GM04504 (cell line): ENCODE measurements around the gene MVD.

ENCODE experiments used
- DNase-seq: peaks from one replicate; pipeline ENCODE4 v3.0.0-alpha.2; 2012; ENCODE audit warnings: low read depth

Gene MVD

DNA sequence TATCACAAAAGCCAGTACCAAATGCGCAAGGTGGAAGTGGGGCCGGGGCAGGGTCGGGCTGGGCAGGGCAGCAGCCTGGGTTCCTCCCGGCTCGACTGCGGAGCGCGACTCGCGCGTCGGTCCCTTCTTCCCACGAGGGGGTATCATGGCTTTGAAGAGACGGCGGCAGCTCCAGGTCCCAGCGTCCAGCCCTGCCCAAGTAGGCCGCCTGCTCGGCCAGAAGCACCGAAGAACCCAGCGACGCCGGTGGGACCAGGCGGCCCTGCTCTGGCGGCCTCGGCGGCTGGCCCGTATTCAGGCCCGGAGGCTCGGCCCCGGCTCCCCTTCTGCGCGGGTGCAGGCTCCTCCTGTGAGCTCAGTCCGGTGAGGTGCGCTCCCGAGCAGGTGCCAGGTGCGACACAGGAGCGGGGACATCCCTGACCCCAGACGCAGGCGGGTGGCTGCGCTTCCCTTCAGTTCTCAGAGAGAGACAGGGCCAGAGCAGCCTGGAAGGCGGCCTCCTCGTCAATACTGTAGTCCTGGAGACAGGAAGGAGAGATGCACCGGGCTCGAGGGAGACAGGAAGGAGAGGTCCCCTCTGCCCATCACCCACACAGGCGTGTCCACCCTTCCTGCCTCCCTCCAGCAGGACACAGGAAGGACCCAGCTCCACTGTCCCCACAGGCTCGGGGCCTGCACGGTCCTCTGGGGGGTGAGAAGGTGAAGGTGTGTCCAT, 34.4 kb upstream of the MVD start:
- no peak for DNase-seq

DNA sequence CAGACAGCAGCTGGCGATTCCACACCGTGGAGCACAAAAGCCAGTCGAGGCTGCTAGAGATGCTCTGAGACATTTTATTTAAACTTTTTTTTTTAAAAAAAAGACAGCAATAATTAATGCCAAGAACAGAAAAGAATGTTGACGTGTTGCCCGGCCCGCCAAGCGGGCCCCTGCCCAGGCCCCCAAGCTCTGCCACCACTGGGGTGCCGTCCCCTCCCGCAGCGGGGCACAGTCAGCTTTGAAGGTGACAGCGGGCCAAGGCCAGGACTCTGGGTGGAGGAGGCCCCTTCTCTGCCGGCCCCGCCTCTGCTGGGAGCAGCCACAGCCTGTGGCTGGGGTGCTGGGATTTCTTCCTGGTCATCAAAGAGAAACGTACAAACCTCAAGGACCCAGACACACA, 33.5 kb upstream of the MVD start:
- DNase-seq: no peak

DNA sequence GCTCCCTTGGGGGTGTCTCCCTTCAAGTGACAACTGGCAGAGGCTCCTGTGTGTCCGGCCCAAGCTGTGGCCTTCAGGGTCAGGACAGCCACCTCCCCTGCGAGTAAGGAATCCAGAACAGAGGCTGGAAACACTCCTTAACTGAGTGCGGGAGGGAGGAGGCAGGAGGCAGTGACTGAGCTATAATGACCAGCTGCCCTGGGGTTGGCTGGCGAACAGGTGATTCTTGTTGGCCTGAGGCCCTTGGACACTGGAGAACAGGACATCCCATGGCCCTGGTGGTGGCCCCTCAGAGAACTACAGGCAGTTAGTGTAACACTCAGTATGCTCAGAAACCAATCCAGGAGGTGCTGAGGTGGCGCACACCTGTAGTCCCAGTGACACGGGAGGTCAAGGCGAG, 32.9 kb upstream of the MVD start:
- DNase-seq: no peak

DNA sequence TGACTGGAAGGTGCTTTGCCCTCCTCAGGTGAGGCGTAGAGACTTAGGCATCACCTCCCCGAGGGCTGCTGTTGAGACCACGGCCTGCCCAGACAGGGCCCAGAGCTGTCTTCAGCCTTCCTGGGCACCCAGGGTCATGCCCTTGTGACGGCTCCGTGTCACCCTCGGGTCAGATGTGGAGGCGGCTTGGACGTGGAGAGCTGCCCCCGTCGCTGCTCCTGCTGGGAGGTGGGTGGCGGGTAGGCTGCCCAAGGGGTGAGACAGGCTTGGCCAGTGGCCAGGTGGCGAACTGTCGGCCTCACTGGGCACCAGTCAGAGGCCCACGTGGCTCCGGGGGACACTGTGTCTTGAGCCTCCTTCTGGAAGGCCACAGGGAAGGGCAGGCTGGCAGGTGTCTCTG, 32.3 kb upstream of the MVD start:
- no peak for DNase-seq

DNA sequence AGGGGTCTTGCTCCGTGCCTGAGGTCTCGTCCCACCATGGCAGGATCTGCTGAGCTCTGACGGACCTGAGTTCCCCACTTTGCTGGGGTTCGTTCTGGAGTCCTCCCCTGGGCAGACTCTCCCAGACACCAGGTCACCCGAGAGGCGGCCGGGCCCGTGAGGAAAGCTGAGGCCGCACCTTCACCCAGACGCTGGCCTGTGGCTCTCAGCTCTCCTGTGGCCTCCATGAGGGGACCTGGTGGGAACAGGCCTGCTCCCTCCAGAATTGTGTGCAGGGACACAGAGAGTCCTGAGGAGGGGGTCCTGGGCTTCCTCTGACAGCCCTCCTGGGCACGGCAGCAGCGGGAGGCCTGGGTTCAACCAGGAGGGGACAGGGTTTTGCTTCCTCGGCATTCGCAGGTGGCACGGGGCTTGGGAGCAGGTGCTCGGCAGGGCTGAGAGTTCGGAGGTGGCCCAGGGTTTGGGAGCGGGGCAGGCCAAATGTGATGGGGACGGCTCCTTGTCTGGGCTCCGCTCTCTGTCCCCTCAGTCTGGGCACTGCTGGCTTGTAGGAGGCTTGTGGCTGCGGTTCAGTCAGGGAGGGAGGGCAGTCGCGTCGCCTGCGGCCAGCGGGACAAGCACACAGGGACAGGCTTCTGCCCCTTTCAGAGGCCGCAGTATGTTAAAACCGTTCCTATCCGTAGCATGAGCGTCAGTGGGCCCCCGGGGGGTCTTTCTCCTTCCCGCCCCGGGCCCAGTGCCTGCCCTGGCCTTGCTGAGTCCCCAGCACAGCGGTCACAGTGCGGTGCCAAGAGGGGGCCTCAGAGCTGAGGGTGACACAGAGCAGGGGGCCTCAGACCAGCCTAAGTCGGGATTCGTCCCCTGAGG, 31.6 kb upstream of the MVD start:
- DNase-seq: no peak

DNA sequence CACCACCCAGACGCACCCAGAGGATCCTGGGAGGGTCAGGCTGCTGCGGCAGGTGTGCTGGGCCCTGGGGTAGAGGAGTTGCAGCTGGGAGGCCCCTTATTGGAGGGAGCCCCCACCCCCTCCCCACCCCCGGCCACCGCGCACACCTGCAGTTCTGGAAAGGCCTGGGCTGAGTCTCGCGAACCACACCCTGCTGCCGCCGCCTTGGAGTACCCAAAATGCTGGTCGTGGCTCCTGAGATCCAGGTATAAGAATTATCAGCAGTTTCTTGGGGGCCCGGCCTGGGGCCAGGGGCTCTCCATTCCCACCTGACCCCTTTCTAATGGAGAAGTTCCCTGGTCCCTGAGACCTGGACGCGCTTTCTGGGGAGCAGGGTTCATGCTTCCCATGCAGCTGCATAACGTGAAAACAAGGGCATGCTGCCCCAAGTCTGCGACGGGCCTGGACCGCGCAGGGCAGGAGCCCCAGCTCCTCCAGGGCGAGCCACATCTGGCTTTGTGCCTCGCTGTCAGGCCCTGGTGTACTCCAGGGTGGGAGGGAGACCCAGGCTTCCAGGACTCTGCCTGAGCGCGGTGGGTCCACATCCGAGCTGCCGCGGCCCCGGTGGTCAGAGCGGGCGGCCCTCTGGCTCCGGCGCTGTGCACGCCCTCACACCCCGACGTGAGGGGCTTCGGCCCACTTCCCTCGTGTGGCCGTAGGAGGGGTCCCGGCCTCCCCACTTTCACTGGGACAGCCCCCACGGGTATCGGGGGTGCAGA, 30.7 kb upstream of the MVD start:
- no peak for DNase-seq

DNA sequence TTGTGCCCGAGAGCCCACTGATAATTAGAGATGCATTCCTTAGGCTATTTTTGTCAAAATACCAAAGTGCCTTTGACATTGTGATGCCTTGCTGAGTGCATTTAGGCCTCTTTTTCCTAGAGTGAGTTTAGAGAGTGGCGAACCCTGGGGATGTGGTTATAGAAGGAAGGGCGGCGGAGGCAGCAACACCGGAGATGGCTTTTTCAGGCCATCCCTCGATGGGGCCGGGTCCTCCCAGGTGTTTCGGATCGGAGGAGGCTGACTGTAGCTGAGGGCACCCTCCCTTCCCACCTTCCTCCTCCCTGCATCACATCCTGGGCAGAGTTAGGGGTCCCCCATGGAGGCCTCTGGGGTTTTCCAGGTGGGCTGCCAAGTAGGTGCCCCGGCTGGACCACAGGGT, 30.0 kb upstream of the MVD start:
- no peak for DNase-seq

DNA sequence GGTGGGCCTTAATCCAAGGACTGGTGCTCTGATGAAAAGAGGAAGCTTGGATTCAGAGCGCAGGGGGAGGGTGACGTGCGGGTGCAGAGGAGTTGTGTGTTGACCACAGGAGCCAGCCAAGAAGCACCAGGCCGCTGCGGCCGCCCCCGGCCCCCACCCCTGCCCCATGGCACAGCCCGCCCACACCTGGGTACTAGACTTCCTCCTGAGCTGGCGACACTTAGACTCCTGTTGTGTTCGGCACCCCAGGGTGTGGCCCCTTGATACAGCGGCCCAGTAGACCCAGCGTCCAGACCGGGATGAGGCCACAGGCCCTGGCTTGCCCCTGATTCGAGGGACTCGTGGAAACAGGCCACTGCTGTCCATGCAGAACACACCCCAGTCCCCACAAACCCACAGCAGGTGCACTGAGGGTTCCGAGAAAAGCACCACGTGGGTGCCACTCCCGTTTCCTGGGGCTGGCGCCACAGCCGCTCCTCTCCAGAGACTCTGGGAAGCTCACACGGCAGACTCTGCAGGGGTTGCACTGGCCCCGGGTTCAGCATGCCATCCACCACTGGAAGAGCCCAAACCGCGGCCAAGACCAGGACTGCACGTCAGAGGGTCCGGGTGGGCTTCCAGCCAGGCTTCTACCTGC, 29.2 kb upstream of the MVD start:
- DNase-seq: no peak

DNA sequence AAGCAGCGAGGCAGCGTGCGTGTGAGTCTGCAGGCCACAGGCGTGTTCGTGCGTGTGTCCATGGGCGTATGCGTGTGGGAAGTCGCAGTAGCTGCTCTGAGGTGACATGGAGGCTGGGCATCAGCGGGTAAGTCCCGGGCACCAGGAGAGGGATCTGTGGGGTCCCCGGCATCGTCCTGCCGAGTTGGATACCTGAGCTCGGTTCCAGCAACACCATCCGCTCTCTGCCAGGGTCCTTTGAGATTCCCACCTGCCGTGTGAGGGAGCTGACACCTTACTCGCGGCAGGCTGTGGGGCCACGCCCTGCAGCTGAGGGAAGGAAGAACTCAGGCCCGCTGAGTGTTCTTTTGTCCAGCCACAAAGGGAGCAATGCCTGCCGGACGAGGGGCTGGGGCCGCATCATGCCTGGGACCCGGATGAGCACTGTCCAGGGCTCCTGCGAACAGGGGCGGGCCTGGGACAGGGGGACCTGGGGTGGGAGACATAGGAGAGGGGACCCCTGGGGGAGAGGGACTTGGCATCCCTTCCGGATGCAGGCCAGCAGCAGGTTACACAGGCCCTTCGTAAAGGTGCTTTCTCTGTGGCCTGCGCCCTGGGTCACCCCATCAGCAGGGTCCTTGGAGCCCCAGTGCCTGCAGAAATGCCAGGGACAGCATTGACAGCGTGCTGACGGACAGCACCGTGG, 28.4 kb upstream of the MVD start:
- DNase-seq: no peak

DNA sequence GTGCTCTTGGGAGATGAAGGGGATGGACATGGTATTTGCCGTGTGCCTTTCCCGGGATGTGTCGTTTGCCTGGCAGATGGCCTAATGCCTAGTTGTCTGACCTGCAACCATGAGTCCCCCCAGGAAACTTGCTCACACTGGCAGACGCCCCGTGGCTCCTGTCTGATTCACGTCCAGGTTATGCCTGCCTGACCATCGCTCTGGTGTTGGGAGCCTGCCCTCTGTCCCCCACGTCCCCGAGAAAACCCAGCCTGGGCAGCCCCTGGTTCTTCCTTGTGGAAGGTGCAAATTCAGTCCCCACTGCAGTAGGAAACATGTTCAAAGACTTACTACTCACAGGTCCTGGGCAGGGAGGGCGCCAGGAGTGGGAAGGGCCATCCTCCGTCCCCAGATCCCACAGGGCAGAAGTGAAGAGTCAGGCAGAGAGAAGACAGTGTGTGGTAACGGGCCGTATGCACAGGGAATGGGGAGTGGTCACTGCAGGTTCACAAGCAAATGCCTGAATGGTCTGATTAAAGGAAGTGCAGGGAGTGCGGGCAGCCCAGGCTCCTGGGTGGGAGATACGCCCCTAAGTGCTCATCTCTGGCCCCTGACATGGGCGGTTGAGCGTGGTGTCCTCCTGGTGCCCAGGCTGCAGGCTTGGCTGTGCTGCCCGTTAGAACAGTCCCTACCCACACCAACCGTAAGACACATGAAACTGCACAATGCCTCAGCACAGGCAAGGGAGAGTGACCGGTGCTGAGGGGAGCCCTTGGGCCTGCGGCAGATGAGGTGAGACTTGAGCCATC, 27.6 kb upstream of the MVD start:
- DNase-seq: no peak

DNA sequence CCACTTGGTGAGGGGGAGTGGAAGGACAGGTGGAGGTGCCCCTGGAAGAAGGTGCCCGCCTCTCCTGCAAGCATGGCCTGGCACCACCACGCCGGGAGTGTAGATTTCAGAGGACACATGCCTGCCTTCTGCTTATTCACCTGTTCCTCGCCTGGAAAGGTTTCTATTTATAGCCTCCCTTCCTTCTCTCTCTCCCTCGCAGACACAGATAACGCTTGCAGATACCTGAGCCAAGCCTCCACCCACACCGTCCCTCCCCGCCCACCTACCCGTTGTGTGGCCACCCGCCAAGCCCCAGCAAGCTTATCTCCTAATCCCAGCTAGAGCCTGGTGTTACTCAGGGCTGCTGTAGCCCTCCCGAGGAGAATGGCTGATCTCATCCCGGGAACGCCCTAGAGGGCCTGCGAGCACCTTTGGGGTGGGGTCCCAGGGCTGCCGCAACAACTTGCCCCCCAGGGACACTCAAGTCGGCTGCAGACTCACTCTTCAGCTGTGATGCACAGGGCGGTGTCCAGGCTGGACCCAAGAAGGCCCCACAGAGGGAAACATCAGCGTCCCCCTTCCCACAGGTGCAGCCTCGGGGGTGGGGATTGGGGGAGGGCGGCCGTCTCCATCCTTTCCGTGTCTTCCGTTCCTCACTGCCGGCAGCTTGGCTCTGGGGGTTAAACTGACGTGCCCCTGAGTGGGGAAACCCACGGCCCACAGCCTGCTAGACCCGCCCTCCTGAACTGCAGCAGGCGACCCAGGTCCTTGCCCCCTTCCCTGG, 25.3 kb upstream of the MVD start:
- no peak for DNase-seq

DNA sequence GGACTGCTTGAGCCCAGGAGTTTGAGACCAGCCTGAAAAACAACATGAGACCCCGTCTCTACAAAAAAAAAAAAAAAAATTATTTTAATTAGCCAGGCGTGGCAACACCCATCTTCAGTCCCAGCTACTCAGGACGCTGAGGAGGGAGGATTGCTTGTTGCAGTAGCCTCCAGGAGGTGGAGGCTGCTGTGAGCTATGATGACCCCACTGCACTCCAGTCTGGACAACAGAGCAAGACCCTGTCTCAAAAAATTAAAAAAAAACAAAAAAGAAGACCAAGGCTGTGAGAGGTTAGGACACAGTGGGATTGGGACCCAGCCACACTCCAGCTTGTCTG, 24.8 kb upstream of the MVD start:
- DNase-seq: no peak

DNA sequence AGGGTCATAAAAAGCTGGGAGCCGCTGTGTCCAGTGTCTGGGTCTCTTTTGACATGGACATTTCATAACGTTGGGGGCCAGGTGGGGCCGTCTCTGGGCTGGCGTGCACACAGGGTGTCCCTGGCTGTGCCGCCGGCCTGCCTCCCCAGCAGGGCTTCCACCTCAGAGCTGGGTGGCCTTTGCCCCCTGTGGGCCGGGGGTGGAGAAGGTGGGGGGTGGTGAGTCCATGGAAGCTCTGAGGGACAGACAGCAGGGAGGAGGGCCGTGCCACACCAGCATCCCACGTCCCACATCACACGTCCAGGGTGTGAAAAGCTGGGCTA, 24.3 kb upstream of the MVD start:
- DNase-seq: no peak

DNA sequence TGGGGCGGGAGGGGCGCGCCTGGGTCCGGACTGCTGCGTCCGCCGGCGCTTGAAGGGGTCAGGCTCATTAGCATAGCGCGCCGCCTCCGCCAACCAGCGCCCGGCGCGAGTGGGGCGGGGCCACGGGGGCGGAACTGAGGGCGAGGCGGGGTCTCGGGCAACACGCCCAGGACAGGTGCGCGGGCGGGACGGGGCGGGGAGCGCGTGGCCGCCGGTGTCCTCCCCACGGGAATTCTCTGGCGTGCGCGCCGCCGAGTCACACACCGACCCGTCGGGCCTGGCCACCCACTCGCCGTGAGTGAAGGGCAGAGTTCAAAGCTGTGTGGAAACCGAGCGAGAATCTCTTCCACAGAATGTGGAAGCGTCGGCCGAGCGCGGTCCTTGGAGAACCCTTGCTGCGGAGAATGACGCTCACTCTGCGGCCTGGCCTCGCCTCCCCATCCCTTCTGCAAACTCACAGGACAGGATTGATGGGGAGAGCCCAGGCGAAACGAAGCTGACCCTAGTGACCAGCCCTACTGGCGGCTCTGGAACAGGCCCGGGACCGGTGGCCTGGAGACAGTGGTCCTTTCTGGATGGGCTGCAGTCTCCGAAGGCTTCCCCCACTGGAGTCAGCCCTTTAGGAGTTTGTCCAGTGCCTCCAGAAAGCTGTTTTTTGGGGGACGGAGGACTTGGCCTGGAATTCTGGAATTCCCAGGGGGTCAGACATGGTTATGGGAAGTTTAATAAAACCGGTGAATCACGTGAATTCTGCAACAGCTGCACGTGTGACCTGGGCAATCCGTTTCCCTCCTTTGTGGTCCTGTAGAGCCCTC, 23.8 kb upstream of the MVD start, which contains the start of gene SNAI3:
TSS of gene SNAI3 (minus strand) at position 69 of the 815 bp plus-strand sequence. CDS start 101 bp downstream, outside the sequence.
- DNase-seq: no peak

DNA sequence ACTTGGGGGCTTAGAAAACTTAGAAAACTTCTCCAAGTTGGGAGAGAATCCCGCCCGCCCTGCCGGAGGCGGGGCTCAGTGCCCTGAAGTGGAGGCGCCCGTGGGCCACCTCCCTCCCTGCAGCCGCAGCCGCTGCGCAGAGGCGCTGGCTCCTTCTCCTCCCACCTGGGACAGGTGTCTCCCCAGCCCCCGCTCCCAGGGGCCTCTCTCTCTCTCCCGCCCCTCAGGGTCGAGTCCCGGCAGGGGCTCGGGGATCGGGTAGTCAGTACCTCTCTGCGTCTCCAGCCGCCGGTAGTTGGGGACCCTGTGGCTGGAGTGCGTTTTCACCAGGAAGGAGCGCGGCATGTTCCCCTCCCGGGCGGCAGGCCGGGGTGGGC, 23.2 kb upstream of the MVD start:
- DNase-seq: no peak

DNA sequence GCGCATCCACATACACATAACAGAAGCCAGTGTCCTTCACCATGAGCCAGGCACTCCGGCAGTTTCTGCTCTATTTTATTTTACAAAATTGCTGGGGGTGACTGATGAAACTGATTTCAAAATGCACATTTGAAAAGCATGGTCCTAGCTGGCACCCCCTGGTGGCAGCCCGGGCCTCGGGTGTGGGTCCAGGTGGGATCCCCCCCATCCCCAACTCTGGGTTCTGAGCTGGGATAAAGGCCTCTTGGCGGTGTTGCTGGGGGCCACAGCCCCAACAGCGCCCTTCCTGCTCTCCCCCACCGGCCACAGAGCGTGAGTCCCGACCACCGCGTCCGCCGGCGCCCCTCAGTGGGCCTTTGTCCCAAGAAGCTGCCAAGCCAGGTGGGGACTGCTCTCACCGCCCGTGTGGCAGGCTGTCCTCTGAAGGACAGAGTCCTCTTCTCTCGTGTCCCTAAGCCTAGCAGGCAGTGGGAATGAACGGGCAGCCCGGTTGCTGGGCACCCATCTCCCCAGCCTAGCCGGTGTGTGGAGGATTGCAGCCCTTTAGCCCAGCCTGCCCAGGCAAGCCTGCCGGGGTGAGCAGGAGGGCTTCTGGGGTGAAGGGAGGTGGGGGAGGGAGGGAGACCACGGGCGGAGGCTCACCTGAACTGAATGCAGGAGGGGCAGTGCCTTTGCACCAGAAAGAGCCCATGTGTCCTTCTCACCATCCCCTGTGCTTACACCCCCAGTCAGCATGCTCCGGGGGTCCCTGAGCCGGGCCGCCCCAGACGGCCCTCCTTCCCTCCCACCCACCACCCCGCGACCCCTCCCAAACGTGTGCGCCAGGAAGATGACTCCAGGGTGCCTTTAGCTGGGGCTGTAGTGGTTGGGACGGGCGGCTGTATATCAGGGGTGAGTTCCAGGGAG, 22.5 kb upstream of the MVD start:
- no peak for DNase-seq

DNA sequence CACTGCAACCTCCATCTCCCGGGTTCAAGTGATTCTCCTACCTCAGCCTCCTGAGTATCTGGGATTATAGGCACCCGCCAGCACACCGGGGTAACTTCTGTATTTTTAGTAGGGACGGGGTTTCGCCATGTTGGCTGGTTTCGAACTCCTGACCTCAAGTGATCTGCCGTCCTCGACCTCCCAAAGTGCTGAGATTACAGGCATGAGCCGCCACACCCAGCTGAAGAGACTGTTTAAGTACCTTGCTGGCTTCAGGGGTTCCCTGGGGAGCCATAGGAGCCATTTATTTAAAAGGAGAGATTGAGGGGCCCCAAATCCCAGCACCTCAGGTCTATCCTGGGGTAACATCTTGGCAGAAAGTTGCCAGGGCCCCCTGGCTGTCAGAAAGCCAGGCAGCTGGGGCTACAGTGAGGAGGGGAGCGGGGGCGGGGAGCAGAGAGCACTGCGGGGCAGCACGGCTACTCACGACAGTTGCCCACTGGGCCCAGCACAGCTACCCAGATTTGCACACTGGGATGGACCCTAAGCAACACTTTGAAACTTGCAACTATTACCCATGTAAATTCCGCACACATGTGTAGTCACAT, 21.8 kb upstream of the MVD start:
- DNase-seq: no peak
